ENCODE measurements around the gene MIDN. TPM values are rescaled to one million over a fixed set of nuclear protein-coding genes. Genes with fewer than 3 reads are reported as not detected.
A peak's percentile ranks its signal among the peaks of the same experiment; 100 is the strongest.
"Not testable (repeated sequence)": the region's sequence is repeated elsewhere in the genome, so short reads cannot be mapped to it uniquely, and the experiment has no call there.

Gene MIDN
- total RNA-seq, 1 experiment from 2014 or later, result 286 TPM

GRCh38 chr19:1206864-1207450 is 41.4 kb upstream of the MIDN start:
- peak overlapping the region; percentile 87 to 88 for H3K4me3 Mint-ChIP-seq
- Histone ChIP-seq H3K23me2 (ENCODE audit: insufficient read length, low read depth, low read length, poor library complexity, severe bottlenecking) (peaks cover 14% of the 10 kb centered on the region), H3K14ac (ENCODE audit: insufficient read depth, low read length) (peak overlapping the region; percentile 53; the same call in 1 of the 2 replicates), H3K4ac (ENCODE audit: low read depth, low read length) (no peak overlapping the region), H2BK12ac (ENCODE audit: insufficient read length, low read depth, low read length) (no peak overlapping the region), H4K8ac (replicated peaks; ENCODE audit: insufficient read length, low read depth, low read length) (no peak overlapping the region), H3K79me1 (ENCODE audit: insufficient read depth, low read depth, low read length, poor library complexity, severe bottlenecking) (peaks cover 13% of the 10 kb centered on the region), H2BK120ac (ENCODE audit: low read depth, low read length, poor library complexity, severe bottlenecking) (no peak overlapping the region), H3K79me2 (ENCODE audit: insufficient read depth, low read length) (peaks cover 33% of the 10 kb centered on the region; the same call in 1 of the 2 replicates), H3K4me2 (ENCODE audit: insufficient read depth, insufficient read length, low read length) (peak overlapping the region; percentile 99), H3K27ac (ENCODE audit: insufficient read length, low read depth, low read length) (no peak overlapping the region), H2AFZ (ENCODE audit: low read length) (no peak overlapping the region), H4K91ac (ENCODE audit: insufficient read length, low read depth, low read length) (no peak overlapping the region), H4K5ac (ENCODE audit: insufficient read length, low read depth, low read length) (no peak overlapping the region), H2BK15ac (ENCODE audit: low read depth, low read length) (no peak overlapping the region), H2BK5ac (ENCODE audit: insufficient read length, low read length) (no peak overlapping the region), H2AK5ac (ENCODE audit: insufficient read length, low read length) (no peak overlapping the region), H3K56ac (ENCODE audit: insufficient read length, low read depth, low read length) (no peak overlapping the region), H3K27me3 (ENCODE audit: insufficient read depth, low read length) (no peaks in the 10 kb centered on the region), H4K20me1 (ENCODE audit: control insufficient read depth, insufficient read depth, insufficient read length) (peaks cover 4% of the 10 kb centered on the region), H3K23ac (ENCODE audit: insufficient read length, low read depth, low read length) (no peak overlapping the region), H3K9me3 (ENCODE audit: control insufficient read depth, low read depth, low read length) (no peaks in the 10 kb centered on the region), H2BK20ac (ENCODE audit: low read depth, low read length, poor library complexity, severe bottlenecking) (no peak overlapping the region), H3K4me1 (ENCODE audit: insufficient read depth, low read length) (no peaks in the 10 kb centered on the region), H3T11ph (ENCODE audit: low read length) (no peak overlapping the region), H3K9ac (ENCODE audit: extremely low read depth, insufficient read length, low read length) (peak overlapping the region; percentile 76), H3K18ac (ENCODE audit: insufficient read length, low read depth, low read length) (no peak overlapping the region)
- peak overlapping the region in 2 of 3 experiments; percentile 6 to 73; a peak in 2 of 7 replicates for H3K27ac Mint-ChIP-seq
- H3K9me3 Mint-ChIP-seq, result no peaks in the 10 kb centered on the region
- H3K36me3 Mint-ChIP-seq (ENCODE audit: insufficient read depth in 1 of 3, low read depth in 3 of 3), result peaks cover 7 to 21% (median 21%) of the 10 kb centered on the region in 3 experiments
- DNase-seq, result peak; percentile 27
- no peak for TF ChIP-seq CTCF (conservative IDR thresholded peaks at IDR 0.05)
- H3K4me1 Mint-ChIP-seq, result peaks cover 19 to 27% of the 10 kb centered on the region in 2 experiments
- no peaks in the 10 kb centered on the region for H3K27me3 Mint-ChIP-seq (ENCODE audit: low read depth)
- no CpG with 5 or more reads among the region's 38 CpGs for WGBS (ENCODE audit: extremely low coverage, insufficient read length, low lambda C conversion rate)

- DNase-seq; H3K9me3 ChIP-seq (ENCODE audit: control insufficient read depth, low read depth, low read length); H2AK5ac ChIP-seq (ENCODE audit: insufficient read length, low read length); H3K4ac ChIP-seq (ENCODE audit: low read depth, low read length); H3K4me3 Mint-ChIP-seq; H3K23ac ChIP-seq (ENCODE audit: insufficient read length, low read depth, low read length); H3K18ac ChIP-seq (ENCODE audit: insufficient read length, low read depth, low read length); H4K20me1 ChIP-seq (ENCODE audit: control insufficient read depth, insufficient read depth, insufficient read length); H2BK15ac ChIP-seq (ENCODE audit: low read depth, low read length); H3K56ac ChIP-seq (ENCODE audit: insufficient read length, low read depth, low read length); H4K91ac ChIP-seq (ENCODE audit: insufficient read length, low read depth, low read length); H2BK12ac ChIP-seq (ENCODE audit: insufficient read length, low read depth, low read length); H3K9ac ChIP-seq (ENCODE audit: extremely low read depth, insufficient read length, low read length); H3K27ac Mint-ChIP-seq; H2AFZ ChIP-seq (ENCODE audit: low read length); H2BK5ac ChIP-seq (ENCODE audit: insufficient read length, low read length); H3K27me3 Mint-ChIP-seq (ENCODE audit: low read depth); H2BK20ac ChIP-seq (ENCODE audit: low read depth, low read length, poor library complexity, severe bottlenecking); H3K14ac ChIP-seq (ENCODE audit: insufficient read depth, low read length); H2BK120ac ChIP-seq (ENCODE audit: low read depth, low read length, poor library complexity, severe bottlenecking); H3K27me3 ChIP-seq (ENCODE audit: insufficient read depth, low read length); H3K27ac ChIP-seq (ENCODE audit: insufficient read length, low read depth, low read length); H3K4me2 ChIP-seq (ENCODE audit: insufficient read depth, insufficient read length, low read length); H4K8ac ChIP-seq (replicated peaks; ENCODE audit: insufficient read length, low read depth, low read length); H4K5ac ChIP-seq (ENCODE audit: insufficient read length, low read depth, low read length); H3K9me3 Mint-ChIP-seq; H3T11ph ChIP-seq (ENCODE audit: low read length); H3K4me1 ChIP-seq (ENCODE audit: insufficient read depth, low read length): not testable (repeated sequence)
- peaks cover 8 to 29% (median 27%) of the 10 kb centered on the region in 3 experiments for H3K36me3 Mint-ChIP-seq (ENCODE audit: insufficient read depth in 1 of 3, low read depth in 3 of 3)
- peaks cover 26 to 33% of the 10 kb centered on the region in 2 experiments for H3K4me1 Mint-ChIP-seq
- H3K23me2 ChIP-seq (ENCODE audit: insufficient read length, low read depth, low read length, poor library complexity, severe bottlenecking), result peaks cover 14% of the 10 kb centered on the region
- peaks cover 40% of the 10 kb centered on the region; the same call in 1 of the 2 replicates for H3K79me2 ChIP-seq (ENCODE audit: insufficient read depth, low read length)
- peaks cover 14% of the 10 kb centered on the region for H3K79me1 ChIP-seq (ENCODE audit: insufficient read depth, low read depth, low read length, poor library complexity, severe bottlenecking)
- no CpG with 5 or more reads among the region's 10 CpGs for WGBS (ENCODE audit: extremely low coverage, insufficient read length, low lambda C conversion rate)
Measured at GRCh38 chr19:1208830-1209229, 39.6 kb upstream of the MIDN start.

All from H9 (cell line).